Measurements from ENCODE around the gene KLHL17.

The KLHL17 gene

GRCh38 chr1:923131-923990 is 37.0 kb upstream of the KLHL17 start, which contains the start of gene SAMD11:
Gene SAMD11 (plus strand): TSS chr1:923923. CDS start chr1:924432, 509 bp downstream.
- peak; percentile 90 for DNase-seq (ENCODE audit: low spot score)

- DNase-seq (ENCODE audit: low spot score): no peak
These were observed 36.3 kb upstream of the KLHL17 start for GRCh38 chr1:923991-924655.

GRCh38 chr1:924656-925560 is 35.5 kb upstream of the KLHL17 start:
- DNase-seq (ENCODE audit: low spot score): no peak

GRCh38 chr1:925561-926421 is 34.6 kb upstream of the KLHL17 start:
- DNase-seq (ENCODE audit: low spot score): no peak

GRCh38 chr1:927234-927633 is 33.1 kb upstream of the KLHL17 start:
- no peak for DNase-seq (ENCODE audit: low spot score)

GRCh38 chr1:927748-928147 is 32.6 kb upstream of the KLHL17 start:
- DNase-seq (ENCODE audit: low spot score): no peak

- DNase-seq (ENCODE audit: low spot score): no peak
These were observed 31.3 kb upstream of the KLHL17 start for GRCh38 chr1:928825-929661.

- DNase-seq (ENCODE audit: low spot score): no peak
These were observed 30.4 kb upstream of the KLHL17 start for GRCh38 chr1:929712-930632.

- DNase-seq (ENCODE audit: low spot score): no peak
These were observed 29.7 kb upstream of the KLHL17 start for GRCh38 chr1:930633-931138.

- no peak for DNase-seq (ENCODE audit: low spot score)
These were observed 28.8 kb upstream of the KLHL17 start for GRCh38 chr1:931380-932172.

GRCh38 chr1:932173-932510 is 28.2 kb upstream of the KLHL17 start:
- DNase-seq (ENCODE audit: low spot score): no peak

- DNase-seq (ENCODE audit: low spot score): no peak
These were observed 27.4 kb upstream of the KLHL17 start for GRCh38 chr1:932776-933602.

- no peak for DNase-seq (ENCODE audit: low spot score)
These were observed 26.8 kb upstream of the KLHL17 start for GRCh38 chr1:933603-933940.

GRCh38 chr1:934991-935750 is 25.2 kb upstream of the KLHL17 start:
- no peak for DNase-seq (ENCODE audit: low spot score)

- DNase-seq (ENCODE audit: low spot score): peak; percentile 83
These were observed 24.6 kb upstream of the KLHL17 start for GRCh38 chr1:935751-936231.

GRCh38 chr1:936348-937264 is 23.8 kb upstream of the KLHL17 start:
- DNase-seq (ENCODE audit: low spot score): no peak

Data from ecto neural progenitor cell (in vitro differentiated cells).